ENCODE measurements around the gene NAIP.
"Not testable (repeated sequence)": the region's sequence is repeated elsewhere in the genome, so short reads cannot be mapped to it uniquely, and the experiment has no call there.

Gene NAIP

GRCh38 chr5:71025289-71025953, at the start of gene NAIP:
Gene NAIP, minus strand, starts transcription at chr5:71025339. Its CDS starts 12,424 bp downstream, at chr5:71012915.
- not testable (repeated sequence) for DNase-seq (ENCODE audit: low read depth); H3K4me3 ChIP-seq (ENCODE audit: low read depth, low read length)

GRCh38 chr5:71067262-71067928, 42.3 kb upstream of the NAIP start, which contains the start of gene GTF2H2:
Gene GTF2H2, minus strand, starts transcription at chr5:71067676. Its CDS starts 4,913 bp downstream, at chr5:71062763.
- not testable (repeated sequence) for H3K4me3 ChIP-seq (ENCODE audit: low read depth, low read length); DNase-seq (ENCODE audit: low read depth)

- H3K4me3 ChIP-seq (ENCODE audit: low read depth, low read length); DNase-seq (ENCODE audit: low read depth): not testable (repeated sequence)
These were observed 36.2 kb upstream of the NAIP start for GRCh38 chr5:71061322-71061721.

- DNase-seq (ENCODE audit: low read depth); H3K4me3 ChIP-seq (ENCODE audit: low read depth, low read length): not testable (repeated sequence)
These were observed 34.3 kb upstream of the NAIP start for GRCh38 chr5:71059426-71059825.

DNA sequence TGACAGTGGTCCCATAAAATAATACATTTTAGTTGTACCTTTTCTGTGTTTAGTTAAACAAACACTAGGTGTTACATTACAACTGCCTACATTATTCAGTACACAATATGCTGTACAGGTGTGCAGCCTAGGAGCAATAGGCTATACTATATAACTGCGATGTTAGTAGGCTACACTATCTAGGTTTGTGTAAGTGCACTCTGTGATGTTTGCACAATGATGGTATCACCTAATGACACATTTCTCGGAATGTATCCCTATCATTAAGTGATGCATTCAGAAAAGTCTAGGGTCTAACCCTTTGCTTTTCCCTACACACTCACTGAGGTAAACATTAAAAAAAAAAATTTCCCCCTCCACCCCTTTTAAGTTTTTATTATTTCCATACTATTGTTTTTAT, 19.7 kb upstream of the NAIP start:
- not testable (repeated sequence) for DNase-seq (ENCODE audit: low read depth); H3K4me3 ChIP-seq (ENCODE audit: low read depth, low read length)

DNA sequence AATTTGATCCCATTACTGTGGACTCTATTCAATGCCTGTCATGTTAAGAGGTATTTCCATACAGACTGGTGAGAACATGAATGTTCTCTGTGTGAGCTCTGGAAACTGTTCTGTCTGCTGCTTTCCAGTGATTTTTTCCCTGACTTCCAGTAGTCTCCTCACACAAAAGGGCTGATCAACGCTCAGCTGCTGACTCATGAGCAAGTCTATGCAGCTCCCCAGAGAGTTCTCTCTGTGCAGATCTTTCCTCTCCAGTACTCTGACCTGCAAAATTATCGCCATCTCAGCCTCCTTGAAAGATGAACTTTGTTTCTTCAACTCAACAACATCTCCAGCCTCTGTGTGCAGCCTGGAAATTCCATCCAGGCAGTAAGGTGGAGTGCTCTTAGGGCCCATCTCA, 19.0 kb upstream of the NAIP start:
- H3K4me3 ChIP-seq (ENCODE audit: low read depth, low read length); DNase-seq (ENCODE audit: low read depth): not testable (repeated sequence)

GRCh38 chr5:71031046-71031776, 6.1 kb upstream of the NAIP start:
- H3K4me3 ChIP-seq (ENCODE audit: low read depth, low read length); DNase-seq (ENCODE audit: low read depth): not testable (repeated sequence)

- not testable (repeated sequence) for H3K4me3 ChIP-seq (ENCODE audit: low read depth, low read length); DNase-seq (ENCODE audit: low read depth)
These were observed 4.5 kb downstream of the NAIP start for GRCh38 chr5:71020643-71021042.

DNA sequence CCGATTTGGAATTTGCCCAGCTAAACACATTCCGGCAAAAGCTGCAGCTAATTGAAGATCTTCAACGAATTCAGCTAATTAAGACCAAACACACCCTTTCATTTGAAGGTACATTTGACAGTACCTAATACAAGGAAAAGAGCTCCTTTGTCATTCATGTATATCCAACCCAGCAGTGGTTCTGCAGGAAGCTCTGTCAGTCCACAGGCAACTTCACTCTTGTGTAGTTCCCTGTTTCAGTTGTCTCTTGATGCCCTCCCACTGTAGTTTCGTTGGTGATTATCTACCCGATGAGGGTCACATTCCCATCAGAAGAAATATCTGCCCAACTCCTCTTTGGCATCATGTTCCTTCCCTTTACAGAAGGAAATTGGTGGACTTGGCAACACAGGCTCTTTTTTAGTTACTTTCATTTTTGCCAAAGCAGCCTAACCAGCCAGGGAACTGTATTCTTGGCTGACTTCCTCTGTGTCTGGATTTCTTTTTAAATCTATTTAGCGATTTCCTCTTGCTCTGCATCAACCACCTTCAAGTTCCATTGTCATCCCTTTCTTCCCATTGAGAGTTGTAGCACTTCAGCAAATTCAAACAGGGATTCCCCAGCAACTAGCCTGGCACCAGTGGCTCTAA, 6.6 kb downstream of the NAIP start:
- DNase-seq (ENCODE audit: low read depth); H3K4me3 ChIP-seq (ENCODE audit: low read depth, low read length): not testable (repeated sequence)

DNA sequence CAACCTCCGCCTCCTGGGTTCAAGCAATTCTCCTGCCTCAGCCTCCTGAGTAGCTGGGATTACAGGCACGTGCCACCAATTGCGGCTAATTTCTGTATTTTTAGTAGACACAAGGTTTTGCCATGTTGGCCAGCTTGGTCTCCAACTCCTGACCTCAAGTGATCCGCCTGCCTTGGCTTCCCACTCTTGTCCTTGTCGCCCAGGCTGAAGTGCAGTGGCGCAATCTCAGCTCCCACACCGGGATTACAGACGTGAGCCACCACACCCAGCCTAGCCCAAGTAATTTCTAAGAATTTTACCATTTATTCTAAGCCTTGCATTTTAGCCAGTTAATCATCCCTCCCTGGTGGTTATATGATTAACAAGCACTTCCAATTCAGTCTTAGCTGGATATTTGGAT, 11.0 kb downstream of the NAIP start:
- TF ChIP-seq CTCF (IDR thresholded peaks at IDR 0.05; ENCODE audit: control insufficient read depth, extremely low read depth, insufficient read depth), result no peak
- no peak overlapping the region for H3K4me3 ChIP-seq (ENCODE audit: low read depth, low read length)
- DNase-seq (ENCODE audit: low read depth), result no peak

DNA sequence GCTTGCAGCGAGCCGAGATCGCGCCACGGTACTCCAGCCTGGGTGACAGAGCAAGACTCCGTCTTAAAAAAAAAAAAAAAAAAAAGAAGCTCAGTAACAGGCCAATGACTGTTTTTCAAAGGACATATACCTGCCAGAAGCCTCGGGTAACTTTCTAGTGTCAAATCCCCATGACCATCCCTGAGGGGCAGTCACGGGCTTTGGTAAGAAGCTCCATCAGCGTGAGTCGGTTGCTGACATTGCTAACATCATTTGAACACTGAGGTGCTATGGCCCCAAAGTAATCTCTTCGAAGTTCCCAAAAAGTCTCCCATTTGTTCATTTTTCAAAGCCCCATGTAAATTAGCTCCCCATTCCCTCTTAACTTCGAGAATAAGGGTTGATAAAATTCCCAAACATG, 11.6 kb downstream of the NAIP start:
- no peak for DNase-seq (ENCODE audit: low read depth)
- TF ChIP-seq CTCF (IDR thresholded peaks at IDR 0.05; ENCODE audit: control insufficient read depth, extremely low read depth, insufficient read depth), result no peak
- no peak overlapping the region for H3K4me3 ChIP-seq (ENCODE audit: low read depth, low read length)
